ENCODE measurements around the gene ATAD2B. TPM values are rescaled to one million over a fixed set of nuclear protein-coding genes. Genes with fewer than 3 reads are reported as not detected.

ATAD2B gene
- total RNA-seq, 4 donors from 2014 or later: 39.0 to 56.9 (median 45.2) TPM

DNA sequence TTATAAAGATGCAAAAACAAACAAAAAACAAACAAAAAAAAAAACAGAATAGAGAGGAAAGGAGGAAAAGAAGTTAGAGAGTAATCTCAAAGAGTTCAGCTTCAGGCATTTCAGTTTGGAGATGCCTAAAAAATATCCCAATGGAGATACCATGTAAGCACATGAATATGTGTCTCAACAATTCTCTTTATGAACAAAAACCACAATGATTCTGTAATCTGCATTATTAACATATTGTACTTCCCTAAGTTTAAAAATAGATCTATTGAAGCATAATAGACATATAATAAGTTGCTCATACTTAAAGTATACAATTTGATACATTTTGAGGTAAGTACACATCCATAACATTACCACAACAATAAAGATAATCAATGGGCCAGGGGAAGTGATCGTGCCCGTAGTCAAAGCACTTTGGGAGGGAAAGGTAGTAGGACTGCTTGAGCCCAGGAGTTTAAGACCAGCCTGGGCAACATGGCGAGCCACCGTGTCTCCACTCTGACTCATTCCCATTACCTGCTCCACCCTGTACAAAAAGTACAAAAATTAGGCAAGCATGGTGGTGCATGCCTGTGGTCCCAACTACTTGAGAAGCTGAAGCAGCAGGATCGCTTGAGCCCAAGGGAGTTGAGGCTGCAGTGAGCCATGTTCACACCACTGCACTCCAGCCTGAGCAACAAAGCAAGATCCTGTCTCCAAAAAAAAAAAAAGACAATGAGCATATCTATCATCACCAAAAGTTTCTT is 158.9 kb downstream of the ATAD2B start:
- no peaks in the 10 kb centered on the region for H3K4me1 ChIP-seq
- H3K9me3 ChIP-seq: no peaks in the 10 kb centered on the region
- WGBS, 2 donors: 88 to 93% methylated on average over 5 of the region's 5 CpGs

DNA sequence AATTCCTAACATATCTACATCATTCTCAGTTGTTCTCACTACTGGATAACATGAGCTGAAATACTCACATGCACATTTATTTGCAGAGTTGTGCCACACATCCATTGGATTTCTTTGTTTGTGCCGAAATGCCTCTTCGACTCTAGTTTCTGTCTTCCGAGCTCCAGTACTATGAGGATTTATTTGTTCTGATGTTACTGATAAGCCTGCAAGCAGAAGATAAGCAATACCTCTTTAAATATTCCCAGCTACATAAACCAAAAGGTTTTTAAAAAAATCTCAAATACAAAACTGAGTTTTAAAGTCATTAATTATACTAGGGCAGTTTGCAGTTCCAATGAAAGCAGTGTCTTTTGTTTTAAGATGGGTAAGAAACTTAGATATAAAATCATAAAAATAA is 164.8 kb downstream of the ATAD2B start:
- 56% methylated on average over 3 of the region's 3 CpGs for WGBS, 2 donors
- TF ChIP-seq POLR2A (IDR thresholded peaks at IDR 0.05) (no peak), EP300 (IDR thresholded peaks at IDR 0.05) (no peak)
- TF ChIP-seq, protein P1, sequence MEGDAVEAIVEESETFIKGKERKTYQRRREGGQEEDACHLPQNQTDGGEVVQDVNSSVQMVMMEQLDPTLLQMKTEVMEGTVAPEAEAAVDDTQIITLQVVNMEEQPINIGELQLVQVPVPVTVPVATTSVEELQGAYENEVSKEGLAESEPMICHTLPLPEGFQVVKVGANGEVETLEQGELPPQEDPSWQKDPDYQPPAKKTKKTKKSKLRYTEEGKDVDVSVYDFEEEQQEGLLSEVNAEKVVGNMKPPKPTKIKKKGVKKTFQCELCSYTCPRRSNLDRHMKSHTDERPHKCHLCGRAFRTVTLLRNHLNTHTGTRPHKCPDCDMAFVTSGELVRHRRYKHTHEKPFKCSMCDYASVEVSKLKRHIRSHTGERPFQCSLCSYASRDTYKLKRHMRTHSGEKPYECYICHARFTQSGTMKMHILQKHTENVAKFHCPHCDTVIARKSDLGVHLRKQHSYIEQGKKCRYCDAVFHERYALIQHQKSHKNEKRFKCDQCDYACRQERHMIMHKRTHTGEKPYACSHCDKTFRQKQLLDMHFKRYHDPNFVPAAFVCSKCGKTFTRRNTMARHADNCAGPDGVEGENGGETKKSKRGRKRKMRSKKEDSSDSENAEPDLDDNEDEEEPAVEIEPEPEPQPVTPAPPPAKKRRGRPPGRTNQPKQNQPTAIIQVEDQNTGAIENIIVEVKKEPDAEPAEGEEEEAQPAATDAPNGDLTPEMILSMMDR (IDR thresholded peaks at IDR 0.05): no peak
- H3K27me3 ChIP-seq: no peaks in the 10 kb centered on the region
- H3K9me3 ChIP-seq: no peaks in the 10 kb centered on the region
- H3K27ac ChIP-seq: peak overlapping the region in 2 of 4 donors; percentile 60
- H3K4me1 ChIP-seq: peaks cover 0 to 31% (median 2%) of the 10 kb centered on the region in 4 donors
- H3K4me3 ChIP-seq: no peak overlapping the region
- H3K36me3 ChIP-seq: peaks cover 0 to 17% (median 0%) of the 10 kb centered on the region in 3 donors
- no peak for DNase-seq (ENCODE audit: low spot score in 2 of 2)

More for the DNA sequence above, 158.9 kb downstream of the ATAD2B start:
- H3K36me3 ChIP-seq: peaks cover 0 to 49% (median 0%) of the 10 kb centered on the region in 3 donors
- no peaks in the 10 kb centered on the region for H3K27me3 ChIP-seq
- no peak overlapping the region for H3K4me3 ChIP-seq
- no peak overlapping the region for H3K27ac ChIP-seq
- TF ChIP-seq EP300 (IDR thresholded peaks at IDR 0.05) (no peak), POLR2A (IDR thresholded peaks at IDR 0.05) (no peak)
- TF ChIP-seq, protein P1 (IDR thresholded peaks at IDR 0.05): no peak
- DNase-seq (ENCODE audit: low spot score in 2 of 2): no peak

DNA sequence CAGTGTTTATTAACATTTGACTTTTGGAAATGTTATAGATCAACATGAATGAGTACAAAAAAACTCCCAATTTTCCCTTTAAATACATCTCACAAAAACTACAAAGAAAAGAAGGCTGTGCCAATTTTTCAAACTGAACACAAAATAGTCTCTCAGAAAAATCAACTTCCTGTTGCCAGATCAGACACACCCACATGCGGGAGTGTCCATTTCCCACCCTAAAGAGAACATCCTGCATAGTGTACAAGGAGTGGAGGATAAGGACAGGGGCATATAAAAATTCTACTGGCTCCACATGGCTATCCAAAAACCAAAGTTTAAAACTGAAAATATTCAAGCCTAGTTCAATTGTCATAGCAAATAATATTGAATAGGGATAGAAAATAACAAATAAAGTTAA is 165.3 kb downstream of the ATAD2B start:
- H3K27ac ChIP-seq: peak overlapping the region in 2 of 4 donors; percentile 47 to 60
- H3K4me3 ChIP-seq: no peak overlapping the region
- WGBS, 2 donors: 13 to 23% methylated on average over 1 of the region's 1 CpG
- H3K36me3 ChIP-seq: peaks cover 0 to 23% (median 0%) of the 10 kb centered on the region in 3 donors
- TF ChIP-seq EP300 (IDR thresholded peaks at IDR 0.05) (no peak), POLR2A (IDR thresholded peaks at IDR 0.05) (no peak)
- TF ChIP-seq, protein P1 (IDR thresholded peaks at IDR 0.05): no peak
- no peaks in the 10 kb centered on the region for H3K9me3 ChIP-seq
- no peak for DNase-seq (ENCODE audit: low spot score in 2 of 2)
- H3K27me3 ChIP-seq: no peaks in the 10 kb centered on the region
- peaks cover 0 to 31% (median 2%) of the 10 kb centered on the region in 4 donors for H3K4me1 ChIP-seq

DNA sequence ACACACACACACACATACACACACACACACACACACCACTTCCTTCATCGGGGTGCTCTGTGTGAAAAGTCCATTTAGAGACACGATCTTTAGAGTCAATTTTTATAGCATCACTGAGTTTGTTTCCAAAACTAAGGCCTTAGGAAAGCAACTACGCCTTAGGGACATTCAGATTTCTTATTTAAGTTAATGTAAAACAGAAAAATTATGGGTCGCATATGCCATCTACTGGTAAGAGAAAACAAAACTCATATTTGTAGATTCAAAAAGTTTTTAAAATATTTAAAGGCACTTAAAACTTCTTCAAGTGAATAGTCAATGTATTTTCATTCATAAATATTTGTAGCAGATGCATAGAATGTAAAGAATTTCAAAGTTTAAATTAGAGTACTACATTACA is 166.2 kb downstream of the ATAD2B start:
- no peak overlapping the region for H3K4me3 ChIP-seq
- 16 to 24% methylated on average over 4 of the region's 4 CpGs for WGBS, 2 donors
- no peaks in the 10 kb centered on the region for H3K9me3 ChIP-seq
- peaks cover 0 to 28% (median 0%) of the 10 kb centered on the region in 3 donors for H3K36me3 ChIP-seq
- TF ChIP-seq, protein P1 (IDR thresholded peaks at IDR 0.05): peak in 4 of 5 experiments; percentile 19 to 61 (median 40)
- no peak for TF ChIP-seq POLR2A (IDR thresholded peaks at IDR 0.05)
- peak overlapping the region in 1 of 4 donors; percentile 60 for H3K27ac ChIP-seq
- no peak for DNase-seq (ENCODE audit: low spot score in 2 of 2)
- H3K4me1 ChIP-seq: peaks cover 0 to 31% (median 2%) of the 10 kb centered on the region in 4 donors
- H3K27me3 ChIP-seq: no peaks in the 10 kb centered on the region

DNA sequence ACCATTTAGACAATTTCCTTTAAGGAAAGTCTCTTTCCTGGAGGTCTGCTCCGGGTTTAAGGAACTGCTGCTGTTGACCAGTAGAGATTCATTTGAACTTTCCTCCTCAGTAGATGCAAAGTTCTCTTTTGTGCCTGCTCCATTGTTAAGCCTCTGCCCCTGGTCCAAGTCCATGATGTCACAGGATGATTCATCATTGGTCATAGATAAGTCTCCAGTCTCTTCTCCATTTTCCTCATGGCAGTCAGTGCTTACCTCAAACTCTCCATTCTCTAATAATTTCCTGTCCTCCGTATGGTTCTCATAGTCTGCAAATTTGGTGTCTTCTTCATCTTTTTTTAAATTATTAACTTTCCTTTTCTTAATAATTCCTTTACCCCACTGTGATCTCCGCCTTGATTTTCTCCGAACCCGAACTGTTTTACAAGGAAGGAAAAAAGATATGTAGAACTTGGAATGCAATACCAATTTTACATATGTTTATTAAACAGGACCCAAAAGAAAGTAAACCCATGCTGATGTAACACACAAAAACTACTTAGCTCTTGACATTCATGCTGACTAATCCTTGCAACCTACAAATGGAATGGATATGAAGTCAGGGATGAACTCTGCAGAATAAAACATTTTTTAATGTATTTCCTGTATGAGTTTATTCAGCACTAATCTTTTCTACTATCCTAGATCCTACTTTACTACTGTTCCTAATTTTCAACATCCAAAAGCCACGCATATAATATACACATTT is 169.1 kb downstream of the ATAD2B start:
- 81 to 84% methylated on average over 6 of the region's 6 CpGs for whole genome bisulfite sequencing, 2 donors
- TF ChIP-seq, protein P1 (IDR thresholded peaks at IDR 0.05): no peak
- no peak for TF ChIP-seq EP300 (IDR thresholded peaks at IDR 0.05)
- no peak for TF ChIP-seq POLR2A (IDR thresholded peaks at IDR 0.05)
- no peaks in the 10 kb centered on the region for H3K27me3 ChIP-seq
- DNase-seq (ENCODE audit: low spot score in 2 of 2): no peak
- H3K27ac ChIP-seq: no peak overlapping the region
- peaks cover 0 to 29% (median 0%) of the 10 kb centered on the region in 3 donors for H3K36me3 ChIP-seq
- no peaks in the 10 kb centered on the region for H3K9me3 ChIP-seq
- peaks cover 0 to 31% (median 2%) of the 10 kb centered on the region in 4 donors for H3K4me1 ChIP-seq
- H3K4me3 ChIP-seq: no peak overlapping the region
